Neural cell (in vitro differentiated cells): ENCODE measurements around the gene TYW3. TPM values are rescaled to one million over a fixed set of nuclear protein-coding genes. Genes with fewer than 3 reads are reported as not detected.
"Not testable (repeated sequence)": the region's sequence is repeated elsewhere in the genome, so short reads cannot be mapped to it uniquely, and the experiment has no call there.

Source experiments
- H2AFZ ChIP-seq: fragments of 200-600, 300-800 bp; sonication (generic), shearing (Covaris generic); 2 replicates; pipeline ENCODE4 v1.6.0; 2014; ENCODE audit warnings: low read depth, mild to moderate bottlenecking, antibody characterized with exemption, low read length, moderate library complexity
- H3F3A ChIP-seq: fragments of 200-600 bp; shearing (Covaris generic); 2 replicates; pipeline ENCODE4 v1.6.1; 2016; ENCODE audit warnings: mild to moderate bottlenecking, moderate library complexity, mixed read lengths, antibody characterized with exemption, low read length; ENCODE audit not compliant: insufficient read depth, poor library complexity, severe bottlenecking
- H3K27ac ChIP-seq: fragments of 200-600, 300-800 bp; sonication (generic), shearing (Covaris generic); 2 replicates; pipeline ENCODE4 v1.5.1; 2014; ENCODE audit warnings: mild to moderate bottlenecking, low read length, moderate library complexity
- H3K27me3 ChIP-seq: fragments of 300-800, 200-600 bp; sonication (generic), shearing (Covaris generic); 2 replicates; pipeline ENCODE4 v1.6.0; 2014; ENCODE audit warnings: mild to moderate bottlenecking, low read depth, low read length, moderate library complexity; ENCODE audit not compliant: insufficient read depth
- H3K36me3 ChIP-seq: fragments of 300-800, 200-600 bp; sonication (generic), shearing (Covaris generic); 2 replicates; pipeline ENCODE4 v1.5.1; 2014; ENCODE audit warnings: mild to moderate bottlenecking, antibody characterized with exemption, low read length, moderate library complexity; ENCODE audit not compliant: insufficient read depth
- H3K4me2 ChIP-seq: fragments of 300-800, 200-600 bp; sonication (generic), shearing (Covaris generic); 2 replicates; pipeline ENCODE4 v1.6.0; 2014; ENCODE audit warnings: mild to moderate bottlenecking, low read length
- H3K4me3 ChIP-seq: fragments of 300-800, 200-600 bp; sonication (generic), shearing (Covaris generic); 2 replicates; pipeline ENCODE4 v1.5.1; 2014; ENCODE audit warnings: mild to moderate bottlenecking, low read length, moderate library complexity
- H3K79me2 ChIP-seq: fragments of 200-600 bp; shearing (Covaris generic); replicated peaks from 2 replicates; pipeline ENCODE4 v1.6.0; 2014; ENCODE audit warnings: mild to moderate bottlenecking, low read length, moderate library complexity; ENCODE audit not compliant: insufficient read depth
- H3K9ac ChIP-seq: fragments of 300-800, 200-600 bp; sonication (generic), shearing (Covaris generic); 2 replicates; pipeline ENCODE4 v1.6.1; 2016; ENCODE audit warnings: mild to moderate bottlenecking, low read length, mixed read lengths
- H3K9me2 ChIP-seq: fragments of 200-600 bp; shearing (Covaris generic); 2 replicates; pipeline ENCODE4 v1.6.1; 2016; ENCODE audit warnings: mild to moderate bottlenecking, low read length, mixed read lengths; ENCODE audit not compliant: insufficient read depth
- H3K9me3 ChIP-seq: fragments of 200-600, 300-800 bp; sonication (generic), shearing (Covaris generic); 2 replicates; pipeline ENCODE4 v1.6.1; 2016; ENCODE audit warnings: mild to moderate bottlenecking, mixed run types, low read length, moderate library complexity, mixed read lengths
- H4K20me1 ChIP-seq: fragments of 200-600 bp; shearing (Covaris generic); 2 replicates; pipeline ENCODE4 v1.6.1; 2016; ENCODE audit warnings: mild to moderate bottlenecking, mixed run types; ENCODE audit not compliant: insufficient read depth
- CTCF ChIP-seq: fragments of 450-650 bp; IDR thresholded peaks from 2 replicates; pipeline ENCODE4 v1.5.1; 2014; ENCODE audit warnings: antibody characterized with exemption, mild to moderate bottlenecking, moderate library complexity; ENCODE audit not compliant: poor library complexity, severe bottlenecking
- EP300 ChIP-seq: fragments of 450-650 bp; conservative IDR thresholded peaks from 2 replicates; pipeline ENCODE4 v1.6.1; 2014; ENCODE audit warnings: antibody characterized with exemption, mild to moderate bottlenecking, moderate library complexity; ENCODE audit not compliant: poor library complexity, severe bottlenecking
- EZH2 ChIP-seq: fragments of 200-600, 300-800 bp; shearing (Covaris generic), sonication (generic); IDR thresholded peaks from 2 replicates; pipeline ENCODE4 v1.6.1; 2014; ENCODE audit warnings: antibody characterized with exemption, low read length, borderline replicate concordance, mild to moderate bottlenecking; ENCODE audit not compliant: insufficient read depth, poor library complexity, severe bottlenecking
- MXI1 ChIP-seq: fragments of 450-650 bp; conservative IDR thresholded peaks from 2 replicates; pipeline ENCODE4 v1.6.1; 2014; ENCODE audit warnings: antibody characterized with exemption, mild to moderate bottlenecking; ENCODE audit not compliant: poor library complexity, severe bottlenecking
- POLR2AphosphoS5 ChIP-seq: IDR thresholded peaks from 2 replicates; pipeline ENCODE4 v1.6.1; 2012
- RAD21 ChIP-seq: fragments of 450-650 bp; conservative IDR thresholded peaks from 2 replicates; pipeline ENCODE4 v1.6.1; 2014; ENCODE audit warnings: antibody characterized with exemption, mild to moderate bottlenecking, moderate library complexity
- REST ChIP-seq: IDR thresholded peaks from 2 replicates; pipeline ENCODE4 v1.6.1; 2012; ENCODE audit warnings: borderline replicate concordance
- SMC3 ChIP-seq: fragments of 450-650 bp; conservative IDR thresholded peaks from 2 replicates; pipeline ENCODE4 v1.6.1; 2014; ENCODE audit warnings: antibody characterized with exemption, mild to moderate bottlenecking, moderate library complexity; ENCODE audit not compliant: poor library complexity
- TAF1 ChIP-seq: IDR thresholded peaks from 2 replicates; pipeline ENCODE4 v1.6.1; 2012; ENCODE audit warnings: low read depth
- polyA plus RNA-seq: library from polyadenylated mRNA; depleted of rRNA; stranded (reverse); fragments of >200 nt; gene quantifications from 2 replicates; pipeline ENCODE4 v1.2.3, GENCODE V29; 2014

Gene TYW3
- polyA plus RNA-seq, 1 donor from 2014 or later = 1.5 TPM

- H3K27me3 ChIP-seq, H4K20me1 ChIP-seq, H3K9me3 ChIP-seq, H3K4me2 ChIP-seq, H3K27ac ChIP-seq, H3K9me2 ChIP-seq, H3K9ac ChIP-seq, H3K79me2 ChIP-seq, H3K36me3 ChIP-seq, H2AFZ ChIP-seq, H3F3A ChIP-seq, H3K4me3 ChIP-seq: not testable (repeated sequence)
Measured at GRCh38 chr1:74740307-74740980, 7.5 kb downstream of the TYW3 start.

GRCh38 chr1:74745247-74745646 is 12.3 kb downstream of the TYW3 start:
- H3K9me2 ChIP-seq, H3F3A ChIP-seq, H3K9me3 ChIP-seq, H3K36me3 ChIP-seq, H3K27me3 ChIP-seq, H3K4me2 ChIP-seq, H3K79me2 ChIP-seq, H3K27ac ChIP-seq, H2AFZ ChIP-seq, H4K20me1 ChIP-seq, H3K9ac ChIP-seq, H3K4me3 ChIP-seq: not testable (repeated sequence)

GRCh38 chr1:74748960-74749359 is 16.0 kb downstream of the TYW3 start:
- no peak overlapping the region for H3K4me2 ChIP-seq
- no peaks in the 10 kb centered on the region for H4K20me1 ChIP-seq
- no peaks in the 10 kb centered on the region for H3K79me2 ChIP-seq
- H3K9me2 ChIP-seq = no peaks in the 10 kb centered on the region
- H3K27ac ChIP-seq = no peak overlapping the region
- H3K4me3 ChIP-seq = no peak overlapping the region
- no peak overlapping the region for H3K9ac ChIP-seq
- no peak overlapping the region for H2AFZ ChIP-seq
- no peak for TF ChIP-seq SMC3
- TF ChIP-seq MXI1 = no peak
- no peak for TF ChIP-seq TAF1
- no peak for TF ChIP-seq POLR2AphosphoS5
- TF ChIP-seq RAD21 = no peak
- no peaks in the 10 kb centered on the region for H3K27me3 ChIP-seq
- no peaks in the 10 kb centered on the region for H3K9me3 ChIP-seq
- no peaks in the 10 kb centered on the region for H3K36me3 ChIP-seq
- H3F3A ChIP-seq = no peaks in the 10 kb centered on the region

GRCh38 chr1:74753104-74753503 is 20.2 kb downstream of the TYW3 start:
- no peak overlapping the region for H3K9ac ChIP-seq
- H3K4me3 ChIP-seq = no peak overlapping the region
- no peaks in the 10 kb centered on the region for H3F3A ChIP-seq
- no peak overlapping the region for H3K4me2 ChIP-seq
- H3K9me3 ChIP-seq = no peaks in the 10 kb centered on the region
- H4K20me1 ChIP-seq = no peaks in the 10 kb centered on the region
- no peaks in the 10 kb centered on the region for H3K36me3 ChIP-seq
- no peak overlapping the region for H3K27ac ChIP-seq
- H3K79me2 ChIP-seq = no peaks in the 10 kb centered on the region
- no peaks in the 10 kb centered on the region for H3K9me2 ChIP-seq
- no peaks in the 10 kb centered on the region for H3K27me3 ChIP-seq
- H2AFZ ChIP-seq = no peak overlapping the region
- no peak for TF ChIP-seq EP300
- TF ChIP-seq MXI1 = no peak
- TF ChIP-seq CTCF = no peak
- no peak for TF ChIP-seq REST
- no peak for TF ChIP-seq EZH2
